HepG2 (cell line): ENCODE measurements around the gene THUMPD1. TPM values are rescaled to one million over a fixed set of nuclear protein-coding genes. Genes with fewer than 3 reads are reported as not detected.

ENCODE experiments used
- ATAC-seq: fragments of 200-7000 bp; cut with Tn5 transposase; 3 replicates; pipeline ENCODE4 v1.9.1; 2020; ENCODE audit warnings: mild to moderate bottlenecking, moderate library complexity
- BruUV-seq: library from RNA; stranded (reverse); fragments of 400-500 nt; replicated peaks from 2 replicates; lab custom pipeline; 2021; lab: Mats Ljungman, UMichigan
- CTCF ChIA-PET: fragments of 300-600 bp; formaldehyde crosslinking; extraction: SDS; loops from one replicate; lab custom pipeline; 2021; ENCODE audit warnings: low total read pairs, inconsistent platforms, low intra/inter-chr PET ratio; lab: Yijun Ruan, JAX
- POLR2A ChIA-PET: fragments of 350-600 bp; sonication (Branson Sonifier 250); formaldehyde crosslinking; loops from one replicate; lab custom pipeline; 2020; ENCODE audit warnings: antibody characterized with exemption, inconsistent platforms; lab: Yijun Ruan, JAX
- DNase-seq: peaks from one replicate; pipeline ENCODE4 v3.0.0-alpha.2; 2015; ENCODE audit warnings: low spot score
- FAIRE-seq: peaks from 3 replicates; lab custom pipeline; 2011; peaks lifted over from hg19 to GRCh38; lab: Jason Lieb, UNC
- H2AFZ ChIP-seq: one replicate; pipeline ENCODE4 v1.6.1; 2011; ENCODE audit warnings: low read length, inconsistent platforms
- H3K27ac ChIP-seq: fragments of 300-600 bp; 3 replicates; pipeline ENCODE4 v1.8.0; 2011; ENCODE audit warnings: mixed run types, mild to moderate bottlenecking, mixed read lengths, low read length, inconsistent platforms; ENCODE audit not compliant: insufficient read depth; ENCODE audit errors: extremely low read length
- H3K27me3 ChIP-seq, 2 experiments: fragments of 200-600 bp in 1 of 2; 2 replicates in 1 of 2; 3 replicates in 1 of 2; pipeline versions ENCODE4 v1.6.0 to v1.8.0; 2011; ENCODE audit warnings: low read length in 2 of 2, mild to moderate bottlenecking in 2 of 2, moderate library complexity in 2 of 2, inconsistent platforms in 1 of 2; ENCODE audit not compliant: insufficient read depth in 2 of 2, control insufficient read depth in 1 of 2
- H3K36me3 ChIP-seq, 2 experiments: fragments of 200-600 bp in 1 of 2; replicated peaks in 1 of 2; 2 replicates in 1 of 2; 3 replicates in 1 of 2; pipeline versions ENCODE4 v1.5.1 to v1.8.0; 2011; ENCODE audit warnings: low read length in 2 of 2, inconsistent platforms in 1 of 2; ENCODE audit not compliant: insufficient read depth in 2 of 2, control insufficient read depth in 1 of 2
- H3K4me1 ChIP-seq: 2 replicates; pipeline ENCODE4 v1.5.1; 2012; ENCODE audit warnings: low read length, inconsistent platforms; ENCODE audit not compliant: insufficient read depth
- H3K4me2 ChIP-seq: 2 replicates; pipeline ENCODE4 v1.6.0; 2011; ENCODE audit warnings: low read depth, low read length, inconsistent platforms
- H3K4me3 ChIP-seq, 3 experiments: fragments of 200-600 bp in 1 of 3; sonication (generic), shearing (Covaris generic) in 1 of 3; replicated peaks in 1 of 3; 2 replicates each; pipeline ENCODE4 v1.5.1; 2011 to 2016; ENCODE audit warnings: low read length in 3 of 3, inconsistent platforms in 2 of 3, low read depth in 2 of 3, mild to moderate bottlenecking in 2 of 3, control low read depth in 1 of 3, mixed read lengths in 1 of 3; ENCODE audit not compliant: insufficient read depth in 1 of 3
- H3K79me2 ChIP-seq: one replicate; pipeline ENCODE4 v1.6.1; 2011; ENCODE audit warnings: low read length, inconsistent platforms; ENCODE audit not compliant: insufficient read depth
- H3K9ac ChIP-seq: 2 replicates; pipeline ENCODE4 v1.6.0; 2011; ENCODE audit warnings: mild to moderate bottlenecking, low read depth, low read length, inconsistent platforms; ENCODE audit not compliant: insufficient read depth
- H3K9me3 ChIP-seq: 2 replicates; pipeline ENCODE4 v1.5.1; 2012; ENCODE audit warnings: mild to moderate bottlenecking, low read length
- H4K20me1 ChIP-seq: 2 replicates; pipeline ENCODE4 v1.6.0; 2011; ENCODE audit warnings: inconsistent platforms, mild to moderate bottlenecking, low read length, moderate library complexity; ENCODE audit not compliant: insufficient read depth
- EHMT2 ChIP-seq: fragments of 200-600 bp; sonication (generic); IDR thresholded peaks from 2 replicates; pipeline ENCODE4 v1.7.0; 2017; ENCODE audit warnings: antibody characterized with exemption, low read depth, low read length, borderline replicate concordance
- HES4 ChIP-seq: sonication (generic); formaldehyde crosslinking; IDR thresholded peaks from 2 replicates; pipeline ENCODE4 v1.9.0; 2021; ENCODE audit warnings: mild to moderate bottlenecking, missing genetic modification reagents, borderline replicate concordance
- HOXA7 ChIP-seq: sonication (generic); formaldehyde crosslinking; IDR thresholded peaks from 2 replicates; pipeline ENCODE4 v1.8.1; 2022; ENCODE audit warnings: mild to moderate bottlenecking, missing genetic modification reagents, moderate library complexity
- JUN ChIP-seq: sonication (generic); formaldehyde crosslinking; IDR thresholded peaks from 2 replicates; pipeline ENCODE4 v1.4.0; 2020; ENCODE audit warnings: mild to moderate bottlenecking, missing genetic modification reagents
- KDM1A ChIP-seq: IDR thresholded peaks from 2 replicates; pipeline ENCODE4 v1.6.1; 2016; ENCODE audit warnings: missing compliant biosample characterization
- KMT2B ChIP-seq: IDR thresholded peaks from 2 replicates; pipeline ENCODE4 v1.6.1; 2016; ENCODE audit warnings: missing genetic modification reagents, missing compliant biosample characterization
- LCORL ChIP-seq, 2 experiments: fragments of 450-650 bp in 1 of 2; sonication (generic) in 1 of 2; formaldehyde crosslinking in 1 of 2; IDR thresholded peaks; 2 replicates each; pipeline versions ENCODE4 v1.5.0 to v1.6.1; 2017 to 2020; ENCODE audit warnings: antibody characterized with exemption in 1 of 2, missing genetic modification reagents in 1 of 2
- NFYC ChIP-seq: IDR thresholded peaks from 2 replicates; pipeline ENCODE4 v1.6.1; 2016; ENCODE audit warnings: missing genetic modification reagents, missing compliant biosample characterization
- ZNF563 ChIP-seq: sonication (generic); formaldehyde crosslinking; IDR thresholded peaks from 2 replicates; pipeline ENCODE4 v1.8.0; 2022; ENCODE audit warnings: mild to moderate bottlenecking, moderate library complexity, missing genetic modification reagents
- ZNF850 ChIP-seq: sonication (generic); formaldehyde crosslinking; conservative IDR thresholded peaks from 2 replicates; pipeline ENCODE4 v1.9.0; 2021; ENCODE audit warnings: mild to moderate bottlenecking, missing genetic modification reagents
- WGBS: methylation state at CpG from one replicate; pipeline ENCODE4 v1.1.6; 2017; ENCODE audit warnings: low lambda C conversion rate; 5-methylcytosine and 5-hydroxymethylcytosine counted together
- in situ Hi-C: cut with HindIII; loops from 2 replicates; pipeline ENCODE4 v1.10.0; 2017; ENCODE audit warnings: low pct_unique_long_range_greater_than_20kb; ENCODE audit not compliant: extremely low pct_ligation_motif_present
- intact Hi-C: fragments of 100-400 bp; cut with micrococcal nuclease; formaldehyde crosslinking; loops from one replicate; pipeline ENCODE4 v1.10.0; 2022; ENCODE audit not compliant: unreplicated experiment
- polyA plus RNA-seq, 8 experiments: library from polyadenylated mRNA; depleted of rRNA in 3 of 8; stranded (reverse) in 7 of 8; unstranded in 1 of 8; fragments of >200 nt; fragmentation: Illumina TruSeq in 4 of 8; extraction: Trizol in 4 of 8; gene quantifications; 2 replicates each; pipeline versions ENCODE4 v1.2.1 to v1.2.3, GENCODE V29; 2011 to 2016; ENCODE audit warnings: low read depth in 4 of 8, missing spikeins in 1 of 8, mixed read lengths in 1 of 8; ENCODE audit not compliant: insufficient read depth in 1 of 8
- total RNA-seq, 5 experiments: library from RNA; depleted of rRNA; stranded (reverse); fragments of >200 nt; fragmentation: Illumina TruSeq; extraction: Trizol; gene quantifications; 2 replicates each; pipeline ENCODE4 v1.2.3, GENCODE V29; 2016; ENCODE audit warnings: low read depth in 1 of 5
- TF ChIP-seq, protein P1 (sequence below): fragments of 450-650 bp; IDR thresholded peaks from 2 replicates; pipeline ENCODE4 v1.6.1; 2017; ENCODE audit warnings: mild to moderate bottlenecking

The THUMPD1 gene
- total and polyA plus RNA-seq, 2 of the 13 experiments (the other 11 are each of a cell fraction or from before 2014, with no cell fraction given), result 22.7 to 69.1 TPM

DNA sequence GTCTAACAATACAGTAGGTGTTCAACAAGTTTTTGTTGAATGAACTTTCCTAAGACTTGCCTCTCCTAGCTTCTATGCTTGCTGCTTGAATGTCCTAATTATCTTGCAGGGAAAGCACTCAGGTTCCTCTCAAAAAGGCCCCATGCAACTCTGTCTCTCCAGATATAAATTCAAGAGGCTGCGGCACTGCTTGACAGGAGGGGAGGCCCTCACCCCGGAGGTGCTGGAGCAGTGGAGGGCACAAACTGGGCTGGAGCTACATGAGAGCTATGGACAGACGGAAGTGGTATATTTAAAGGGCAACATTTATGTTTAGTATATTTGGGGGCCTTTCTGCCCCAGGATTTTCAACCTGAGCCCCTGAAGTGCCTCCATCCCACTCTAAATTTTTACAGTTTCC lies 14.4 kb downstream of the THUMPD1 start:
- intact Hi-C loops, result no loop called here
- ChIA-PET POLR2A (no interaction called here), CTCF (no interaction called here)
- H3K9me3 ChIP-seq, result no peaks in the 10 kb centered on the region
- H4K20me1 ChIP-seq, result no peaks in the 10 kb centered on the region
- H3K79me2 ChIP-seq, result no peaks in the 10 kb centered on the region
- WGBS, result 76% methylated on average over 3 of the region's 3 CpGs
- FAIRE-seq (no peak), DNase-seq (no peak), ATAC-seq (no peak; the same call in 2 of the 3 replicates)
- H3K9ac ChIP-seq, result no peak overlapping the region
- in situ Hi-C loops, result no loop called here
- no peaks in the 10 kb centered on the region for H3K27me3 ChIP-seq
- no peak overlapping the region for H3K4me2 ChIP-seq
- BruUV-seq, result no TSS peak
- H2AFZ ChIP-seq, result no peak overlapping the region
- H3K4me1 ChIP-seq, result no peaks in the 10 kb centered on the region
- TF ChIP-seq, protein P1, sequence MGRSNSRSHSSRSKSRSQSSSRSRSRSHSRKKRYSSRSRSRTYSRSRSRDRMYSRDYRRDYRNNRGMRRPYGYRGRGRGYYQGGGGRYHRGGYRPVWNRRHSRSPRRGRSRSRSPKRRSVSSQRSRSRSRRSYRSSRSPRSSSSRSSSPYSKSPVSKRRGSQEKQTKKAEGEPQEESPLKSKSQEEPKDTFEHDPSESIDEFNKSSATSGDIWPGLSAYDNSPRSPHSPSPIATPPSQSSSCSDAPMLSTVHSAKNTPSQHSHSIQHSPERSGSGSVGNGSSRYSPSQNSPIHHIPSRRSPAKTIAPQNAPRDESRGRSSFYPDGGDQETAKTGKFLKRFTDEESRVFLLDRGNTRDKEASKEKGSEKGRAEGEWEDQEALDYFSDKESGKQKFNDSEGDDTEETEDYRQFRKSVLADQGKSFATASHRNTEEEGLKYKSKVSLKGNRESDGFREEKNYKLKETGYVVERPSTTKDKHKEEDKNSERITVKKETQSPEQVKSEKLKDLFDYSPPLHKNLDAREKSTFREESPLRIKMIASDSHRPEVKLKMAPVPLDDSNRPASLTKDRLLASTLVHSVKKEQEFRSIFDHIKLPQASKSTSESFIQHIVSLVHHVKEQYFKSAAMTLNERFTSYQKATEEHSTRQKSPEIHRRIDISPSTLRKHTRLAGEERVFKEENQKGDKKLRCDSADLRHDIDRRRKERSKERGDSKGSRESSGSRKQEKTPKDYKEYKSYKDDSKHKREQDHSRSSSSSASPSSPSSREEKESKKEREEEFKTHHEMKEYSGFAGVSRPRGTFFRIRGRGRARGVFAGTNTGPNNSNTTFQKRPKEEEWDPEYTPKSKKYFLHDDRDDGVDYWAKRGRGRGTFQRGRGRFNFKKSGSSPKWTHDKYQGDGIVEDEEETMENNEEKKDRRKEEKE, result no peak
- peaks cover 11 to 15% of the 10 kb centered on the region in 2 experiments for H3K36me3 ChIP-seq
- no peak overlapping the region for H3K4me3 ChIP-seq
- no peak overlapping the region for H3K27ac ChIP-seq

DNA sequence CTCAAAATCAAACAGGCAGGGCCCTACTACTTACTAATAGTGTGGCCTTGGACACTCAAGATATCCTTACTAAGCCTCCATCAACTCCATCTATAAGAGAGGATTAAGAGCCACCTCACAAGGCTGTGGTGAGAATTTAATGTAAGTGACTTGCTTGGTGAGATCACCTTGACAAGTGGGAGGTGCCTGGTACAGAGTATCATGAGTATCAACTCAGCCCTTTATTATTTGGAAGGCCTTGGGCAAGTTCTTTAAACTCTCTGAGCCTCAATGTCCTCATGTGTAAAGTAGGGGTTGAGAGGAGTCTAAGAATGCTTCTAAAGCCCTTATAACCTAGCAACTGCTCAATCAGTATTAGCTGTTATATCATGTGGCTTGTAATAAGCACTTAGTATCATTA lies 15.0 kb downstream of the THUMPD1 start:
- H3K4me1 ChIP-seq, result no peaks in the 10 kb centered on the region
- POLR2A ChIA-PET, result no interaction called here
- ATAC-seq, result no peak
- in situ Hi-C loops, result no loop called here
- TF ChIP-seq HOXA7 (CRISPR knock-in tag) (no peak), ZNF563 (CRISPR knock-in tag) (no peak), NFYC (CRISPR knock-in tag) (no peak), ZNF850 (no peak), EHMT2 (no peak), HES4 (no peak), LCORL (IDR thresholded peaks at IDR 0.05) (no peak), LCORL (CRISPR knock-in tag; IDR thresholded peaks at IDR 0.05) (no peak), KMT2B (CRISPR knock-in tag) (no peak), JUN (CRISPR knock-in tag) (no peak), KDM1A (no peak)
- no peak for FAIRE-seq
- H3K9ac ChIP-seq, result no peak overlapping the region
- no peak overlapping the region for H3K4me2 ChIP-seq
- no peak overlapping the region for H2AFZ ChIP-seq
- intact Hi-C loops, result no loop called here
- no peaks in the 10 kb centered on the region for H3K79me2 ChIP-seq
- H3K27ac ChIP-seq, result no peak overlapping the region
- CTCF ChIA-PET, result no interaction called here
- H4K20me1 ChIP-seq, result no peaks in the 10 kb centered on the region
- DNase-seq, result no peak
- H3K36me3 ChIP-seq, result peaks cover 11 to 13% of the 10 kb centered on the region in 2 experiments
- H3K4me3 ChIP-seq, result no peak overlapping the region
- H3K9me3 ChIP-seq, result no peaks in the 10 kb centered on the region
- BruUV-seq, result no TSS peak
- no peaks in the 10 kb centered on the region for H3K27me3 ChIP-seq
